ENCODE measurements around the gene FHAD1. TPM values are rescaled to one million over a fixed set of nuclear protein-coding genes. Genes with fewer than 3 reads are reported as not detected.
"Not testable (repeated sequence)": the region's sequence is repeated elsewhere in the genome, so short reads cannot be mapped to it uniquely, and the experiment has no call there.

FHAD1 gene
- polyA plus RNA-seq, 3 donors: 0.67 to 0.69 TPM; not detected in 1

DNA sequence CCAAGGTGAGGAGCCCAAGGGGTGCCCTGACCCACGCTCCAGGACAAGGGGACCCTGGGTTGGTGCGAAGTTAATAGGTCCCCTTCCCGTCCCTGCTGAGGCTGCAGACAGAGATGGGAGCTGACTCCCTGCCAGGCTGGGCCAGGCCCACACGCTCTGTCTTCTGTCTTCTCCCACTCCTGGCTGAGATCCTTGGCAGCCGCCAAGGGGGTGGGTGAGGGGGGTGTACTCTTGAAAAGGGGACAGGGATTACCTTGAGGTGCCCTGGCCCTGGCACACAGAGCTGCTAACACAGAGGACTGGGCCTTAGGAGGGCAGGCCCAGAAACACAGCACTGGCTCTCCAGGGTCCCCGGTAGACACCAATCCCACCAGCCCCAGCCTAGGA lies 180.2 kb downstream of the FHAD1 start:
- Histone ChIP-seq H3K79me2 (ENCODE audit: insufficient read depth, low read length) (peaks cover 63% of the 10 kb centered on the region), H2AFZ (ENCODE audit: insufficient read depth, low read depth, low read length, poor library complexity, severe bottlenecking) (no peak overlapping the region), H3K27me3 (ENCODE audit: control insufficient read depth in 2 of 2, insufficient read depth in 2 of 2, low read length in 2 of 2) (no peaks in the 10 kb centered on the region), H3K4me3 (replicated peaks in 1 of 3; ENCODE audit: low read depth in 2 of 3, low read length in 3 of 3) (no peak overlapping the region), H4K20me1 (ENCODE audit: insufficient read depth, low read length) (peaks cover 100% of the 10 kb centered on the region), H3K27ac (ENCODE audit: low read depth in 1 of 2, low read length in 2 of 2) (peak overlapping the region; percentile 20 to 84), H3K9ac (ENCODE audit: insufficient read depth, low read length, poor library complexity, severe bottlenecking) (no peak overlapping the region), H3K4me1 (ENCODE audit: control insufficient read depth in 1 of 2, insufficient read depth in 2 of 2, low read length in 2 of 2) (peaks cover 24 to 86% of the 10 kb centered on the region in 2 donors), H3K9me3 (replicated peaks in 1 of 2; ENCODE audit: control insufficient read depth in 1 of 2, insufficient read depth in 1 of 2, low read length in 2 of 2) (no peaks in the 10 kb centered on the region), H3K4me2 (replicated peaks; ENCODE audit: extremely low read depth, low read length, poor library complexity, severe bottlenecking) (no peak overlapping the region), H3K36me3 (replicated peaks in 1 of 2; ENCODE audit: control insufficient read depth in 1 of 2, insufficient read depth in 2 of 2, low read length in 2 of 2) (peaks cover 75 to 89% of the 10 kb centered on the region in 2 donors)
- TF ChIP-seq, protein P1, sequence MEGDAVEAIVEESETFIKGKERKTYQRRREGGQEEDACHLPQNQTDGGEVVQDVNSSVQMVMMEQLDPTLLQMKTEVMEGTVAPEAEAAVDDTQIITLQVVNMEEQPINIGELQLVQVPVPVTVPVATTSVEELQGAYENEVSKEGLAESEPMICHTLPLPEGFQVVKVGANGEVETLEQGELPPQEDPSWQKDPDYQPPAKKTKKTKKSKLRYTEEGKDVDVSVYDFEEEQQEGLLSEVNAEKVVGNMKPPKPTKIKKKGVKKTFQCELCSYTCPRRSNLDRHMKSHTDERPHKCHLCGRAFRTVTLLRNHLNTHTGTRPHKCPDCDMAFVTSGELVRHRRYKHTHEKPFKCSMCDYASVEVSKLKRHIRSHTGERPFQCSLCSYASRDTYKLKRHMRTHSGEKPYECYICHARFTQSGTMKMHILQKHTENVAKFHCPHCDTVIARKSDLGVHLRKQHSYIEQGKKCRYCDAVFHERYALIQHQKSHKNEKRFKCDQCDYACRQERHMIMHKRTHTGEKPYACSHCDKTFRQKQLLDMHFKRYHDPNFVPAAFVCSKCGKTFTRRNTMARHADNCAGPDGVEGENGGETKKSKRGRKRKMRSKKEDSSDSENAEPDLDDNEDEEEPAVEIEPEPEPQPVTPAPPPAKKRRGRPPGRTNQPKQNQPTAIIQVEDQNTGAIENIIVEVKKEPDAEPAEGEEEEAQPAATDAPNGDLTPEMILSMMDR (IDR thresholded peaks at IDR 0.05): no peak
- DNase-seq: no peak
- intact Hi-C loops (cut with micrococcal nuclease): no loop called here
- no peak overlapping the region for H3K4me3 Mint-ChIP-seq
- H3K27ac Mint-ChIP-seq: peak overlapping the region; percentile 80 to 97 (median 89)
- WGBS (ENCODE audit: insufficient coverage): 94% methylated on average over 5 of the region's 6 CpGs
- H3K9me3 Mint-ChIP-seq: peaks cover 0 to 2% (median 0%) of the 10 kb centered on the region in 7 donors
- H3K36me3 Mint-ChIP-seq: peaks cover 64 to 94% of the 10 kb centered on the region in 2 donors
- peaks cover 54% of the 10 kb centered on the region for H3K4me1 Mint-ChIP-seq
- H3K27me3 Mint-ChIP-seq (ENCODE audit: low read depth in 3 of 3): no peaks in the 10 kb centered on the region

DNA sequence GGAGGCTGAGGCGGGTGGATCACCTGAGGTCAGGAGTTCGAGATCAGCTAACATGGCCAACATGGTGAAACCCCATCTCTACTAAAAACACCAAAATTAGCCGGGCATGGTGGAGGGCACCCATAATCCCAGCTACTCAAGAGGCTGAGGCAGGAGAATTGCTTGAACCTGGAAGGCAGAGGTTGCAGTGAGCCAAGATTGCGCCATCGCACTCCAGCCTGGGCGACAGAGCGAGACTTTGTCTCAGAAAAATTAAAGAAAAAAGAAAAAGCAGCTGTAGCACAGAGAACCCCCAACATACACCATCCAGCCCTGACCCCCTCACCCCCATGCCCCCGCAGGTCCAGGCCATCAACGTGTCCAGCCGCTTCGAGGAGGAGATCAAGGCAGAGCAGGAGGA lies 181.2 kb downstream of the FHAD1 start:
- H4K20me1 ChIP-seq (ENCODE audit: insufficient read depth, low read length): peaks cover 100% of the 10 kb centered on the region
- H3K4me3 Mint-ChIP-seq; H3K4me3 ChIP-seq (replicated peaks in 1 of 3; ENCODE audit: low read depth in 2 of 3, low read length in 3 of 3); H2AFZ ChIP-seq (ENCODE audit: insufficient read depth, low read depth, low read length, poor library complexity, severe bottlenecking); intact Hi-C loops (cut with micrococcal nuclease); H3K9me3 ChIP-seq (replicated peaks in 1 of 2; ENCODE audit: control insufficient read depth in 1 of 2, insufficient read depth in 1 of 2, low read length in 2 of 2); H3K4me2 ChIP-seq (replicated peaks; ENCODE audit: extremely low read depth, low read length, poor library complexity, severe bottlenecking); DNase-seq; H3K9ac ChIP-seq (ENCODE audit: insufficient read depth, low read length, poor library complexity, severe bottlenecking); H3K9me3 Mint-ChIP-seq; H3K27me3 Mint-ChIP-seq (ENCODE audit: low read depth in 3 of 3); H3K27me3 ChIP-seq (ENCODE audit: control insufficient read depth in 2 of 2, insufficient read depth in 2 of 2, low read length in 2 of 2): not testable (repeated sequence)
- 100% methylated on average over 2 of the region's 11 CpGs for WGBS (ENCODE audit: insufficient coverage)
- H3K4me1 Mint-ChIP-seq: peaks cover 59% of the 10 kb centered on the region
- H3K27ac ChIP-seq (ENCODE audit: low read depth in 1 of 2, low read length in 2 of 2): peak overlapping the region; percentile 76 to 84
- H3K79me2 ChIP-seq (ENCODE audit: insufficient read depth, low read length): peaks cover 53% of the 10 kb centered on the region
- peaks cover 18 to 81% of the 10 kb centered on the region in 2 donors for H3K4me1 ChIP-seq (ENCODE audit: control insufficient read depth in 1 of 2, insufficient read depth in 2 of 2, low read length in 2 of 2)
- peaks cover 66 to 90% of the 10 kb centered on the region in 2 donors for H3K36me3 Mint-ChIP-seq
- H3K27ac Mint-ChIP-seq: peak overlapping the region; percentile 80 to 97 (median 87)
- H3K36me3 ChIP-seq (replicated peaks in 1 of 2; ENCODE audit: control insufficient read depth in 1 of 2, insufficient read depth in 2 of 2, low read length in 2 of 2): peaks cover 70 to 83% of the 10 kb centered on the region in 2 donors
